SH-SY5Y (cell line): Measurements from ENCODE around the gene ZNF777.

Source experiments
- GATA2 ChIP-seq: IDR thresholded peaks from 2 replicates; pipeline ENCODE4 v1.6.1; 2011; ENCODE audit warnings: mild to moderate bottlenecking, low read depth, low read length
- GATA3 ChIP-seq: IDR thresholded peaks from 2 replicates; pipeline ENCODE4 v1.6.1; 2011; ENCODE audit warnings: low read depth, mild to moderate bottlenecking, low read length, moderate library complexity

DNA sequence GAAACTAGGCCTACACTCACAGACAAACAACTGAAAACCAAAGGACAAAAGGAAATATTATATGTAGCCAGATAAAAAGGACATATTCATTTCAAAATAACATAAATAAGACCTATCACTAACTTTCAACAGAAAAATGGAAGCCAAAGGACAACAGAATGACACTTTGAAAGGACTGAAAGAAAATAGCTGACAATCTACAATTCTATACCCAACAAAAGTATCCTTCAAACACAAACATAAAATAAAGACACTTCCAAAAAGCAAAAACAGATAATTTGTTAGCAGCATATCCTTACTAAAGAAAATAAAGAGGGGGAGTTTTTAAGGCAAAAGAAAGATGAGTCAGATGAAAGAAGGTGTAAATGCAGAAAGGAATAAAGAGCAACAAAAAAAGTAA, 44.7 kb upstream of the ZNF777 start:
- TF ChIP-seq GATA2, result no peak
- TF ChIP-seq GATA3, result no peak
